ENCODE measurements around the gene TP53I11. TPM values are rescaled to one million over a fixed set of nuclear protein-coding genes. Genes with fewer than 3 reads are reported as not detected.

Gene TP53I11
- total RNA-seq, 4 donors from 2014 or later: 5.4 to 17.2 (median 12.8) TPM

DNA sequence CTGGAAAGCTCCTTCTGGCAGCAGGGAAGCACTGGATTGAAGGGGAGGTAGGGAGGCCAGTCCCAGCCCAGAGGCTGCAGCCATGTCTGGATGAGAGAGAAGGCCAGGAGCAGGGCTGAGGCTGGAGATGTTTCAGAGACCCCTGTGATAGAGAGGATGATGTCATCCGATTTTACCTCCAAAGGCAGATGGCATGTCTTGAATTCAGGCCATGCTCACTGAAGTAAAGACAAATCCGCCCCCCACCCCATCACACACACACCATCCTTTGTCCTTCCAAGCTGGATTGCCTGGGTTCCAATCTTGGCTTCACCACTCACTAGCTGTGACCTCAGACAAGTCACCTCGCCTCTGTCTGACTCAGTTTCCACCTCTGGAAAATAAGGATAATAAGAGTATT is 47.2 kb downstream of the TP53I11 start:
- DNase-seq: no peak
- Histone ChIP-seq H3K27me3 (no peaks in the 10 kb centered on the region), H3K36me3 (no peaks in the 10 kb centered on the region), H3K4me1 (no peaks in the 10 kb centered on the region), H3K4me3 (no peak overlapping the region), H3K9me3 (no peaks in the 10 kb centered on the region), H3K27ac (no peak overlapping the region)
- in situ Hi-C loops (cut with MboI; ENCODE audit: low sequenced_read_pairs in 4 of 4) (loop anchor here in 1 of 4 donors (10.0 to 25.0 kb wide), 2 partner anchors 179 to 434 kb away; partner anchors contain the start of gene TSPAN18), intact Hi-C loops (cut with DNase I; ENCODE audit: low total_unique reads) (no loop called here)
- ATAC-seq: no peak
- TF ChIP-seq POLR2A (IDR thresholded peaks at IDR 0.05): no peak
- TF ChIP-seq, protein P1, sequence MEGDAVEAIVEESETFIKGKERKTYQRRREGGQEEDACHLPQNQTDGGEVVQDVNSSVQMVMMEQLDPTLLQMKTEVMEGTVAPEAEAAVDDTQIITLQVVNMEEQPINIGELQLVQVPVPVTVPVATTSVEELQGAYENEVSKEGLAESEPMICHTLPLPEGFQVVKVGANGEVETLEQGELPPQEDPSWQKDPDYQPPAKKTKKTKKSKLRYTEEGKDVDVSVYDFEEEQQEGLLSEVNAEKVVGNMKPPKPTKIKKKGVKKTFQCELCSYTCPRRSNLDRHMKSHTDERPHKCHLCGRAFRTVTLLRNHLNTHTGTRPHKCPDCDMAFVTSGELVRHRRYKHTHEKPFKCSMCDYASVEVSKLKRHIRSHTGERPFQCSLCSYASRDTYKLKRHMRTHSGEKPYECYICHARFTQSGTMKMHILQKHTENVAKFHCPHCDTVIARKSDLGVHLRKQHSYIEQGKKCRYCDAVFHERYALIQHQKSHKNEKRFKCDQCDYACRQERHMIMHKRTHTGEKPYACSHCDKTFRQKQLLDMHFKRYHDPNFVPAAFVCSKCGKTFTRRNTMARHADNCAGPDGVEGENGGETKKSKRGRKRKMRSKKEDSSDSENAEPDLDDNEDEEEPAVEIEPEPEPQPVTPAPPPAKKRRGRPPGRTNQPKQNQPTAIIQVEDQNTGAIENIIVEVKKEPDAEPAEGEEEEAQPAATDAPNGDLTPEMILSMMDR (IDR thresholded peaks at IDR 0.05 in 4 of 5, conservative IDR thresholded peaks at IDR 0.05 in 1 of 5): no peak

DNA sequence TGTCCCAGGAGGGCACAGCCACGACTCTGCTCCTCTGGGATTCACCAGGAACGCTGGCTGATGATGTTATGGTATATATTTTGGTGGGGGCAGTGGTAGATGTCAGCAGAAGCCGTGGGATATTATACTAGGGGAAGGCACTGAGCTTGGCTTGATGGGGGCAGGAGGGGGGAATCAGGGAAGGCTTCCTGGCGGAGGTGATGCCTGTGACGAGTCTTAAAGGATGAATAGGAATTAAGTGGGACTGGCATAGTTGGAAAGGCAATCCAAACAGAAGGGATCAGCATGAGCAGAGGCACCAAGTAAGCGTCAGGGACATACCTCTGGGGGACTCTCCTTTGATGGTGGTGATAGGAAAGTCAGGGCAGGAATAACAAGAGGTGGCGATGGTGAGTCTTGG is 47.6 kb downstream of the TP53I11 start:
- no peaks in the 10 kb centered on the region for H3K36me3 ChIP-seq
- H3K4me1 ChIP-seq: no peaks in the 10 kb centered on the region
- ATAC-seq (no peak), DNase-seq (no peak)
- no peaks in the 10 kb centered on the region for H3K9me3 ChIP-seq
- TF ChIP-seq POLR2A (IDR thresholded peaks at IDR 0.05): no peak
- TF ChIP-seq, protein P1 (IDR thresholded peaks at IDR 0.05 in 4 of 5, conservative IDR thresholded peaks at IDR 0.05 in 1 of 5): no peak
- H3K4me3 ChIP-seq: no peak overlapping the region
- H3K27me3 ChIP-seq: no peaks in the 10 kb centered on the region
- intact Hi-C loops (cut with DNase I; ENCODE audit: low total_unique reads) (no loop called here), in situ Hi-C loops (cut with MboI; ENCODE audit: low sequenced_read_pairs in 4 of 4) (loop anchor here in 1 of 4 donors (10.0 to 25.0 kb wide), 2 partner anchors 178 to 434 kb away; partner anchors contain the start of gene TSPAN18)
- H3K27ac ChIP-seq: no peak overlapping the region

DNA sequence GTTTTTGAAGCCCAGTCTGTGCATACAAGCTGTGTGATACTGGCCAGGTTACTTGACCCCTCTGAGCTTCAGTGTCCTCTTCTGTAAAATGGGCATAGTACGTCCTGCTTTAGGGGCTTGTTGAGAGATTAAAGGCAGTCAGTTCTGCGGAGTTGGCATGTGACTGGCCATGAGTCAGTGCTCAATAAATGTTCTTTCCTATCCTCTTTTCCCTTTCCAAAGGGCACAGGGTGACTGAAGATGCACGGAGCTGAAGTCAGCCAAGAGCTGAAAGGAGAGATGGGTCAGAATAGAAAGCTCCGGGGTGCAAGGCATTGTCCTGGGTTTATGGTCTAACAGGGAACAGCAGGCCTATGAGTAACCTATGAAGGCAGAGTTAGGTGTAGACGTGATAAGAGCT is 48.9 kb downstream of the TP53I11 start:
- H3K27ac ChIP-seq: no peak overlapping the region
- no peaks in the 10 kb centered on the region for H3K4me1 ChIP-seq
- intact Hi-C loops (cut with DNase I; ENCODE audit: low total_unique reads): no loop called here
- ATAC-seq (no peak), DNase-seq (no peak)
- H3K27me3 ChIP-seq: no peaks in the 10 kb centered on the region
- in situ Hi-C loops (cut with MboI; ENCODE audit: low sequenced_read_pairs in 4 of 4): loop anchor here in 1 of 4 donors (10.0 to 25.0 kb wide), 2 partner anchors 177 to 436 kb away; partner anchors contain the start of gene TSPAN18
- no peak overlapping the region for H3K4me3 ChIP-seq
- H3K36me3 ChIP-seq: no peaks in the 10 kb centered on the region
- TF ChIP-seq, protein P1 (IDR thresholded peaks at IDR 0.05 in 4 of 5, conservative IDR thresholded peaks at IDR 0.05 in 1 of 5): no peak
- no peak for TF ChIP-seq POLR2A (IDR thresholded peaks at IDR 0.05)
- no peaks in the 10 kb centered on the region for H3K9me3 ChIP-seq

DNA sequence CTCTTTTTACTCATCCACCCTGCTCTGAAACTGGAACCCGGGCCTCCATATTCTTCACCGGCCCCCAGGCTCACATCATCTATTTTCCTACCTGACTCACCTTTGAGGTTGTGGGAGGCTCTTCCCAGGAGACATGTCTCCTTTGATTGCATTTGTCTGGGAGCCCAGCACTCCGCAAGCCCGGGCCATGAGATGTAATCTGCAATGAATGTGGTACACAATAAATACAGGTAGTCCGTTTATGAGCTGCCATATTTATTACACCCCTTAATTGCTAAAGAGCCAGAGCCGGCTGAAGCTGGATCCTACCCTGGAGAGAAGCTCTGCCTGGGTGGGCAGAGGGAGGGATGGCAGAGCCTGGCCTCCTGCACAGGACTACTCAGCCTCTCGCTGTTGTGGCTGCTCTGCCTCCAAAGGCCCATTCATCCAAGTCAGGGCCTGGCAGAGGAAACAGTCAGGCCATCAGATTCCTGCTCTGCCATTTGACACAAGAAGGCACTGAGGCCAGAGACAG is 49.5 kb downstream of the TP53I11 start:
- H3K9me3 ChIP-seq: no peaks in the 10 kb centered on the region
- no peak for ATAC-seq
- intact Hi-C loops (cut with DNase I; ENCODE audit: low total_unique reads) (no loop called here), in situ Hi-C loops (cut with MboI; ENCODE audit: low sequenced_read_pairs in 4 of 4) (loop anchor here in 1 of 4 donors (10.0 to 25.0 kb wide), 2 partner anchors 176 to 436 kb away; partner anchors contain the start of gene TSPAN18)
- no peak overlapping the region for H3K4me3 ChIP-seq
- no peak overlapping the region for H3K27ac ChIP-seq
- no peaks in the 10 kb centered on the region for H3K27me3 ChIP-seq
- TF ChIP-seq POLR2A (IDR thresholded peaks at IDR 0.05): no peak
- TF ChIP-seq, protein P1 (IDR thresholded peaks at IDR 0.05 in 4 of 5, conservative IDR thresholded peaks at IDR 0.05 in 1 of 5): no peak
- no peaks in the 10 kb centered on the region for H3K36me3 ChIP-seq
- DNase-seq: no peak
- H3K4me1 ChIP-seq: no peaks in the 10 kb centered on the region

All from gastrocnemius medialis (tissue), 4 donors.